DMS 273 treated with DMSO at 0.1 percent for 48 hours (cell line): ENCODE results near the gene OR52L1.

Experiments
- DNase-seq: peaks from one replicate; lab custom pipeline; 2025; lab: John Stamatoyannopoulos, UW

OR52L1 gene

GRCh38 chr11:5940748-5941147 is 46.0 kb downstream of the OR52L1 start:
- DNase-seq: no peak

GRCh38 chr11:5938603-5938965 is 48.2 kb downstream of the OR52L1 start:
- no peak for DNase-seq

- DNase-seq: no peak
Observed at GRCh38 chr11:5937868-5938602, 48.8 kb downstream of the OR52L1 start.
